ENCODE results near the gene ZNF700.
"Not testable (repeated sequence)": the region's sequence is repeated elsewhere in the genome, so short reads cannot be mapped to it uniquely, and the experiment has no call there.

Gene ZNF700

DNA sequence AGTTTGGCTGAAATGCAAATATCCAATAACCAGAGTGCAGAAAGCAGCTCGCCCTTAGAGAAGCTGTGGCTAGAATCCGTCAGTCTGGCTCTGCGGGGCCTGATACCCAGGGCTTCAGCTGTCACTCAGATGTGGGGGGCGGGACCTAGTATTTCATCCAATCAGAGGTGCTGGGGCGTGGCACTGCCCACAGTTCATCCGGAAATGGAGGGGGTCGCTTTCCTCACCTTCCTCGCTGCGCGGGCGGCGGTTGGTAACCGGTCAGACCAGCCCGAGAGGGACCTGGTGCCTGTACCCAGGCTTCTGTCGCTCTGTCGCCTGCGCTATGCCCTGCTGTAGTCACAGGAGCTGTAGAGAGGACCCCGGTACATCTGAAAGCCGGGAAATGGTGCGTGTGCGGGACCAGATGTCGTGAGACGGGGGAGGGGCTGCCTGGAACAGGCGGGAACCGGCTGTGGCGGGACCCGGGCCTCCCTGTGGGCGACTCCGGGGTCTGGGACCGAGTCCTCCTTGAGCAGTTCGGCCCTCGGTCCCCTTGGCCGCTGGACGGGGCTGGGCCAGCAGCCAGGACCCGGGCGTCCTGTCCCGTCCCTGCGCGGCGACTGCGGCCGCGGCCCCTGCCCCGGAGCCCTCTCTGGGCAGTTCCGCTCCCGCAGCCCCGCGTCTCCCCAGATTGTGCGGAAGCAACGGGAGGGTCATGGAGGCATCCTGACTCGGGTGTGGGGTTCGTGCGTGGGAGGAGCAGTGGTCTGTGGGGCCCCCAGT lies at the start of gene ZNF700:
TSS of gene ZNF700 (plus strand) at position 222 of the 765 bp plus-strand sequence. CDS start at position 326, 104 bp downstream.
- peak; percentile 92 to 96 for DNase-seq

DNA sequence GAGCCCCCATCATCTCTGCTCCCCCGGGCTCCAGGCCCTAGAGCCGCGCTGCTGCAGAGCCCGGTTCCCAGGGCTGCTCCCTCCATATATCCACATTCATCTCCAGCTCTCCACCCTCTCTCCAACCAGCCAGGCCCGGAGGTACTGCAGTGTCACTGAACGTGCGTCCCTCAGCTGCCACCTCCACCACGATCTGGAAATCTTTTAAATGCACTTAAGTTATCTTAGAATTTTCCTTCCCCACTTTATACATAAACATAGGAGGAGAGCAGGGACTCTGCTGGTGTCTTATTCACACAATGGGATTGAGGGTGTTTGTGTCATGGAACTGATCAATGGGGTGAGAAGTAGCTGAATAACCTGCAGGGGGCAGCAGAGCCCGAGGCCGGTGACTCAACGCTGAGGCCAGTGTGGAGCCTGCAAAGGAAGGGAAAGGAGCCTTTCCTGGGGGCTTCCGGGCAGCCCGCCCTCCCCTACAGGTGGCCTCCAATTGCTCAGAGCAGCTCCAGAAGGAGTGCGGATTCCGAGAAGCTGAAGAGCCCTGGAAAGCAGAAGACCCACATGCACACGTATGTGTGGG lies 45.1 kb upstream of the ZNF700 start:
- DNase-seq = peak; percentile 4 to 45

DNA sequence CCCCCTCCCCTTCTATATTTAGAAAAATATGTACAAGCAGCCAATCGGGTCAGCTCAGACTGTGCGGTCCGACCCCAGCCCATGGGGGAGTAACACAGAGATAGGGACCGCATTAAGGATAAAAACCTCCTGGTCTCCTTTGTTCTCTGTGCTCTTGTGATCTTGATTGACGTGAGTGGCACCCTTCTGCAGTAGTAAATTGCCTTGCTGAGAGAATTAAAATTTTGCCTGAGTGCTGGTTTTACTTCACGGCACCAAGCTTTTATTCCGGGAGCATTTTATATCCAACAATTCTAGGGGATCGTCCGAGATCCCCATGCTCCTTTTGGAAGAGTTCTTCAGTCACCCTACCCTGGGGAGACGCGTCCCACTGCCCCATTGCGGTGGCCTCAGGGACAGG lies 44.3 kb upstream of the ZNF700 start:
- peak in 1 of 2 experiments; percentile 0 for DNase-seq

DNA sequence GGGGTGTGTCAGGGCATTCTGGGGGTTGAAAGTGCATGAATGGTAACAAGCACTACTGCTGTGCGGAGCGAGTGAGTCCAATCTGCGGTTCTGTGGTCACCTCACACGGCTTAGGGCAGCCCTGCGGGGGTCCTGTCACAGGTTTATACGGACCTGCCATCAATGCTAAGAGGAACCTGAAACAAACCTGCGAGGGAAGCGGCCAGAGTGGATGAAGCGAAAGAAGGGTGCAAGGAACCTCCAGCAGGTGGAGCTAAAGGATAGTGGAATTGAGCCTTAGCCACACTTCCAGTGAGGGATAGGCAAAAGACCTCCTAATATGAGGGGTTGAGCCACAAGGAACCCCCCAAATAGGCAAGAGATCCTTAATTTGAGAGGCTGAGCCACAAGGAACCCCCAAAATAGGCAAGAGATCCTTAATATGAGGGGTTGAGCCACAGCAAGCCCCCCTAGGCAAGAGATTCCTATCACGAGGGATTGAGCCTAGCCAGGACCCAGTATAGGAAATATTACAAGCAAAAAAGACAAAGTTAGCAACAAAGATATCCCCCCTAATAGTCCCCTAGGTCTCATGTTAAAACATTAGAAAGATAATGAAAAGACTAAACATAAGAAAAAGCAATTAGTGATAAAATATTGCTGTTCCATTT lies 43.6 kb upstream of the ZNF700 start:
- peak; percentile 5 to 80 for DNase-seq

DNA sequence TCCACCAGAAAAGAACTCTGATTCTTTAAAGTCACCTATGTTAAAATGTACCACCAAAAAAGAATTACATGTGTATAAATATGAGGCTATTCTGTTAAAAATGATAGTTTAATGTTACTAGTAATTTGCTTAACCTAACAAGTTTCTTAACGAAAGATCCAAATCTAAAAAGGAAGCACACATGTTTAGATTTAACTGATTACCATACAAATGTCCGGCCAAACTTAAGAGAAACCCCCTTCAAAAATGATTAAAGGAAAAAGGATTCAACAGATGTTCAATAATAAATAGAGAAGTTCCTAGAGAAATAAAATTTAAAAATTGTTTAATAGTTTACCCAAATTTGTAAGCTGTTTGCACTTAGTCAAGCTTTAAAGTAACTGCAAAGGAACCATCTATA lies 42.3 kb upstream of the ZNF700 start:
- no peak for DNase-seq

DNA sequence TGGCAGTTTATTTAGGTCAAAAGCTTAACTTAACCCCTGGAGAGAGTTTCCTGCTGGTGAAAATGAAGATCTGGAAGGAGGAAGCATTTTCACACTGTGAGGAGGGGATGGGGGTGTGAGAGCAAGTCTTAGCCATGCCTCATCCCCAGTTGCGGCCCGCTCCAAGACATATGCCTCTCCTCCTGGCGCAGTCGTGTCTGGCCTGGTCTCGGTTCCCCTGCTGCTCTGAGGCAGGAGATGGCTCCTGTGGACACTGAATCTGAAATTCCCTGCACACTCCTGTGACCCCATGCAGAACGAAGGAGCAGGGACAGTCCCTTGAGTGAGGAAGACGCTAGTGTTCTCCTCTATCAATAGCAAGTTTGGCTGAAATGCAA lies 37.7 kb upstream of the ZNF700 start:
- no peak for DNase-seq

DNA sequence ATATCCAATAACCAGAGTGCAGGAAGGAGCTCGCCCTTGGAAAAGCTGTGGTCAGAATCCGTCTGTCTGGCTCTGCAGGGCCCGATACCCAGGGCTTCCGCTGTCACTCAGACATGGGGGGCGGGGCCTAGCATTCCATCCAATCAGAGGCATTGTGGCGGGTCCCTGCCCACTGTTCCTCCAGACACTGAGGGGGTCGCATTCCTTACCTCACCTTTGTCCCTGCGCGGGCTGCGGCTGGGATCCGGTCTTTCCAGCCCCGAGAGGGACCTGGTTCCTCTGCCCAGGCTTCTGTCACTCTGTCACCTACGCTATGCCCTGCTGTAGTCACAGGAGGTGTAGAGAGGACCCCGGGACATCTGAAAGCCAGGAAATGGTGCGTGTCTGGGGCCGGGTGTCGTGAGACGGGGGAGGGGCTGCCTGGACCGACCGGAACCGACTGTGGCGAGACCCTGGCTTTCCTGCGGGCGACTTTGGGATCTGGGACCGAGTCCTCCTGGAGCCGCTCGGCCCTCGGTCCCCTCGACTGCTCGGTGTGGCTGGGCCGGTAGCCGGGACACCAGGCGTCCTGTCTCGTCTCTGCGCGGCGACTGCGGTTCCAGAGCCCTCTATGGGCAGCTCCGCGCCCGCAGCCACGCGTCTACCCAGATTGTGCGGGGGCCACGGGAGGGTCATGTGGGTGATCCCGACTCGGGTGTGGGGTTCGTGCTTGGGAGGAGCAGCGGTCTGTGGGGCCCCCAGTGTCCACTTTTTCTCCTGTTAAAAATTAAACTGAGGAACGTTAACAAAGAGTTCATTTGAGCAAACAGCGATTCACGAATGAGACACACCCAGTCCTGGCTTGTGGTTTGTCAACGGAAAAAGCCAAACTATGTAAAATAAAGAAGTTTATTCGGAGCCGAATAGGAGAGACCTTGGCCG lies 37.0 kb upstream of the ZNF700 start, which contains the start of gene ZNF69:
TSS of gene ZNF69 (plus strand) at position 172 of the 921 bp plus-strand sequence. CDS start at position 314, 142 bp downstream.
- peak; percentile 54 to 89 for DNase-seq

DNA sequence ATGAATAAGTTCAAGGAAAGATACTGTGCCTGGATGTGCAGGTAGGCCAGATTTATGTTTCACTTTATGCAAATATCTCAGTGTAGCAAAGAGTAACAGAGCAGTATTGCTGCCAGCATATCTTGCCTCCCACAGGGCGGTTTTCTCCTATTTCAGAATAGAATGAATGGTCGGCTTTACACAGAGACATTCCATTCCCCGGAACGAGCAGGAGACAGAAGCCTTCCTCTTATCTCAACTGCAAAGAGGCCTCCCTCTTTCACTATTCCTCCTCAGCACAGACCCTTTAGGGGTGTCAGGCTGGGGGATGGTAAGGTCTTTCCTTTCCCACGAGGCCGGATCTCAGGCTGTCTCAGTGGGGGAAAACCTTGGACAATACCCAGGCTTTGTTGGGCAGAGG lies 35.0 kb upstream of the ZNF700 start:
- peak; percentile 2 to 9 for DNase-seq

DNA sequence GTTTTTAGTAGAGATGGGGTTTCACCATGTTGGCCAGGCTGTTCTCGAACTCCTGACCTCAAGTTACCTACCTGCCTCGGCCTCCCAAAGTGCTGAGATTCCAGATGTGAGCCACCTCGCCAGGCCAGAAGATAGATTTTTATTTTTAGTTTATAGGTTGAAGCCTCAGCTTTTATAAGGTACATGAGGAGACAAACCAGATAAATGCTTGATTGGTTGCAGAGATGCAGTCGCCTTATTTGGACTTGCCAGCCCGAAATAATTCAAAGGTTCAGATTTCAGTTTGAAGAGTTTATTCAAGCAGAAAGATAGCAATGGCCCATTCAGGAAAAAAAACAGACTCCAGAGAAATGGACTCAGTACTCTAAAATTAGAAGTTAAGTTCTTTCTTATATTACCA lies 34.3 kb upstream of the ZNF700 start:
- no peak for DNase-seq

DNA sequence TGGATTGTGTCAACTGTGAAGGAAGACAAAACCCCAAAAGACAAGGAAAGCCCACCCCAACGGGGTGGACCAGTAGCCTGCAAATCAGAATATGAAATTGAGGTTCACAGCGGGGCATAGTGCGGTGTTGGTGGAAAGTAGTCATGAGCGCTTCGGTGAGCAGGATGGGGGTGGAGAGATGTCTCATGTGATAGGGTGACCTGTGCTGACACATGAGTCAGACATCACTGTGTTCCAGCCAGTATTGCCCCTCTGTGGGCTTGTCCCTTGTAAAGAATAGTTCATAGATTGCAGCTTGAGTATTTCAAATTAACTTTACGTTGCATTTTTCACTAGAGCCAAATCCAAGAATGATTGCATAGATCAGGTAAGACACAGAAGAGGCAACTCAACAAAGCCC lies 30.1 kb upstream of the ZNF700 start:
- no peak for DNase-seq

DNA sequence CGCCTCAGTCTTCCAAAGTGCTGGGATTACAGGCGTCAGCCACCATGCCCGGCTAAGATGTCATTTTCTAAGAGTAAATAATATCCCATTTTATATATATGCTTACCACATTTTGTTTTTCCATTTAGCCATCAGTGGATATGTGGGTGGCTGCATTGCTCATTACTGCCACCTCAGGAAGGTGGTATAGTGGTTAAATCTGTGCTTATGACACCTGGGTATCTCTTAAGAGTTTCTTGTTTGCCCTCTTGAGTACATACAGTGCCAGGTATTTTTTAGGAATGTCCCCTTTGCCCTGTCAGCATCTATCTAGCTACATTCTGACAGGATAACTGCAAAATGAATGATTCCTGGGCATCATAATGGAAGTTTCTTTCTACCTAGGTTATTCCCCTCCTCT lies 22.7 kb upstream of the ZNF700 start:
- no peak for DNase-seq

DNA sequence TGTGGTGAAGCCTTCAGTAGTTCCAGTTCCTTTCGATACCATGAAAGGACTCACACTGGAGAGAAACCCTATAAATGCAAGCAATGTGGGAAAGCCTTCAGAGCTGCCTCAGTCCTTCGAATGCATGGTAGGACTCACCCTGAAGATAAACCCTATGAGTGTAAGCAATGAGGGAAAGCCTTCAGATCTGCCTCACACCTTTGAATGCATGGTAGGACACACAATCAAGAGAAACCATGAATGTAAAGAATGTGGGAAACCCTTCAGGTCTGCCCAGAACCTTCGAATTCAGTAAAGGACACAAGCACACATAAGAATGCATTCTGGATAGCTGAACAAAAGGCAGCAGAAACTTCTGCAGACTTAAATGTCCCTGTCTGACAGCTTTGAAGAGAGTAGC lies 19.0 kb upstream of the ZNF700 start:
- DNase-seq = no peak

DNA sequence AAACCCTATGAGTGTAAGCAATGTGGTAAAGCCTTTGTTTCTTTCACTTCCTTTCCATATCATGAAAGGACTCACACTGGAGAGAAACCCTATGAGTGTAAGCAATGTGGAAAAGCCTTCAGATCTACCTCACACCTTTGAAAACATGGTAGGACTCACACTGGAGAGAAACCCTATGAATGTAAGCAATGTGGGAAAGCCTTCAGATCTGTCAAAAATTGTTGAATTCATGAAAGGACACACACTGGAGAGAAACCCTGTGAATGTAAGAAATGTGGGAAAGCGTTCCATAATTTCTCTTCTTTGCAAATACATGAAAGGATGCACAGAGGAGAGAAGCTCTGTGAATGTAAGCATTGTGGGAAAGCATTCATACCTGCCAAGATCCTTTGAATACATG lies 13.0 kb upstream of the ZNF700 start:
- not testable (repeated sequence) for DNase-seq

DNA sequence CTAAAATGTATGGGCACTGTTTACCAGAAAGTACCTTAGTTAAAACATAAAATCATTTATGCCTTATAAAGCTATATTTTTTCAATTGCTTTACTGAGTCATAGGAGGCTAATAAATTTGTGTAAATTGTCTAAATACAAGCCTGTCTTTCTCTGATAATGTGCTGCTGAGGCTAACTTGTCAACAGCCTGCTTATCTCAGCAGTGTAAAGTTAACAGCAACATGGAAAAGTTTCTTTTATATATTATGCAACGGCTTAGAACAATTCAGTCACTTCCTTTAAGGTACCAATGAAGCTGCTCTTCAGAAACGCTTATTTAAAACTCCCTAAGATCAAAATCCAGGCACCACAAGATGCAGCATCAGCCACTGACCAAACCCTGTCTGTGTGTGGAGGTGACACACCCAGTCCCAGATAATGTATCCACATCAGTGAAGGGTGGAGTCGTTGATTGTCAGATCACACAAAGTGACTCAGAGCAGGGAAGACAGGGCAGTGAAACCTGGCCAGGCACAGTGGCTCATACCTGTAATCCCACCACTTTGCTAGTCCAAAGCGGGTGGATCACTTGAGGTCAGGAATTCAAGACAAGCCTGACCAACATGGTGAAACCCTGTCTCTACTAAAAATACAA lies 10.4 kb upstream of the ZNF700 start:
- DNase-seq = not testable (repeated sequence)

DNA sequence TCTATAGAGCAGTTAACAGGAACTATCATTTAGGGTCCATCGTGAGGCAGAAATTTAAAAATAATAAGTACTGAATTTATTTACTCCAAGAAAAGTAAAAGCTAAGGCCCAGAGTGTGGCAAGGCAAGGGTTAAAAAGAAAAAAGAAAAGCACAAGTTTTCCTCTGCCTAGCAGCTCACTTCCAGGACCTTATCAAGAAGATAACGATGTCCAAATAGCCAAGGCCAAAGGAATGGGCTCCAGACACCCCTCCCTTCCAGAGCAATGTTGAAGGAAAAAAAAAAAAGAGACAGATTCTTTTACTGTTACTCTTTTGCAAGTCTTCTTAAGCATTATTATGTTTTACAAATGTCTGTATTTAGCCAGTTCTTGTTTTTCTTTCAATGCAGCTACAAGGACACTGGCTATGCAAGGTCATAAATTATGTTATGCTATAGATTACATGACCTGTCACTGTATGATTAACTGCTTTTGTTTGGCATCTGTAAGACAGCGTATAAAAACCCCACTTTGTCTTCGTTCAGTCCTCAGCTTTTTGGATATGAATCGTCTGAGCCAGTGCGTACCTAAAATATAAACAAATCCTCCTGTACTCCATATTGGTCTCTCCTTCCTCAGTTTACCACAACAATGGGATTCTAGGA lies 2.9 kb upstream of the ZNF700 start:
- no peak for DNase-seq

DNA sequence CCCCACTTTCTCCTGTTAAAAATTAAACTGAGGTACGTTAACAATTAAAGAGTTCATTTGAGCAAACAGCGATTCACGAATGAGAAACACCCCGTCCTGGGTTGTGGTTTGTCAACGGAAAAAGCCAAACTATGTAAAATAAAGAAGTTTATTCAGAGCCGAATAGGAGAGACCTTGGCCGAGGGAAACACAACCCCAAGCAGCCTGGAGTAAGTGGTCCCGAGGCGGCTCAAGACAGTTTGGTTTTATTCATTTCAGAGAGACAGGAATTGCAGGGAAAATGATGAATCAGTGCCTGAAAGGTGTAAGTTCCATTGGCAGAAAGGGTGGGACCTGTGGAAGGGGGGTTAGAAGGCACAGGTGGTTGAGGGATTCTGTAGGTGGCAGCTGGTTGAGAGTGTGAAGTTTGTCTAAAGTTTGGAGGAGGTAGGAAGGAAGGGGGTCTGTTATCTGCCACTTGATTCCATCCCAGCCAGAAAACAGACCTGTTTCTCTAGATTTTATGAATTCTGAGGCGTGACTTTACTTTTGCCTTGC lies 812 bp downstream of the ZNF700 start:
- DNase-seq = not testable (repeated sequence)

DNA sequence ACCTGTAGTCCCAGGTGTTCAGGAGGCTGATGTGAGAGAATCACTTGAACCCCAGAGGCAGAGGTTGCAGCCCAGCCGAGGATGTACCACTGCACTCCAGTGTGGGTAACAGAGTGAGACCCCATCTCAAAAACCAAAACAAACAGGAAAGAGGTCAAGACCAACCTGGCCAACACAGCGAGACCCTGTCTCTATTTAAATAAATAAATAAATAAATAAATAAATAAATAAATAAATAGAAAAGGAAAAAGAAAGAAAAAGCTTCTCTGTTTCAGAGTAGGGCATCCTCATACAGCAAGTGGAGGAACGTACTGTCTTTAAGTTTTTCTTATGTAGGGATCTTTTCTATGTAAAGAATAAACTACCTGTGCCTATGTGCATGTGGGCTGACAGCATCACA lies 2.3 kb downstream of the ZNF700 start:
- DNase-seq = no peak

DNA sequence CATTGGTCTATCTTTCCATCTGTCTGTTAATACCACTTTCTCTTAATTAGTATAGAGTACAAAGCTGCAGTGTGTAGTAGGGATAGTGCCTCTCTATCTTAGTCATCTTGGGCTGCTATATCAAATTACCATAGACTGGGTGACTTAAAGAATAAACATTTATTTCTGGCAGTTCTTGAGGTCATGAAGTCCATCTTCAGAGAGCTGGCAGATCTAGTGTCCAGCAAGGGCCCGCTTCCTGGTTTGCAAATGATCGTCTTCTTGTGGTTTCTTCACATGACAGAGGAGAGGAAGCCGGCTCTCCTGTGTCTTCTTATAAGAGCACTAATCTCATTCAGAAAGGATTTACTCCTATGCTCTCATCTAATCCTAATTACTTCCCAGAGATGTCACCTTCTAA lies 6.1 kb downstream of the ZNF700 start:
- no peak for DNase-seq

DNA sequence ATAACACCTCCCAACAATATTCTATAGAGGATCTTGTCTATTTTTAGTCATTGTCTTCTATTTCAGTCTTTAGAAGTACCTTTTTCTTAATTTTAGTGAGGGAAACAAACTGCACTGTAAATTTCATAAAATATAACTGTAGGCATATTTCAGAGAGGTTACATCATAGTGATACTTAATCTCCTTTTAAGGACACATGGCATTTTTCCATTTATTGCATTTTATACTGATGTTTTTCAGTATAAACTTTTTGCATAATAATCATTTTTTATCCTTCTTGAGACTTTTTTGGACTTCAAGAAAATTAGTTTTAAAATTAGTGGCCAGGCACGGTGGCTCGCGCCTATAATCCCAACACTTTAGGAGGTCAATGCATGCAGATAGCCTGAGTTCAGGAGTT lies 6.6 kb downstream of the ZNF700 start:
- no peak for DNase-seq

DNA sequence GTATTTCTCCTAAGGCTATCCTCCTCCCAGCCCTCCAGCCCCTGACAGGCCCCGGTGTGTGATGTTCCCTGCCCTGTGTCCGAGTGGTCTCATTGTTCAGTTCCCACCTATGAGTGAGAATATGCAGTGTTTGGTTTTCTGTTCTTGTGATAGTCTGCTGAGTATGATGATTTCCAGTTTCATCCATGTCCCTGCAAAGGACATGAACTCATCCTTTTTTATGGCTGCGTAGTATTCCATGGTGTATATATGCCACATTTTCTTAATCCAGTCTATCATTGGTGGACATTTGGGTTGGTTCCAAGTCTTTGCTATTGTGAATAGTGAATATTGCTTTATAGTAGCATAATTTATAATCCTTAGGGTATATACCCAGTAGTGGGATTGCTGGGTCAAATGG lies 10.9 kb downstream of the ZNF700 start:
- DNase-seq = not testable (repeated sequence)

DNA sequence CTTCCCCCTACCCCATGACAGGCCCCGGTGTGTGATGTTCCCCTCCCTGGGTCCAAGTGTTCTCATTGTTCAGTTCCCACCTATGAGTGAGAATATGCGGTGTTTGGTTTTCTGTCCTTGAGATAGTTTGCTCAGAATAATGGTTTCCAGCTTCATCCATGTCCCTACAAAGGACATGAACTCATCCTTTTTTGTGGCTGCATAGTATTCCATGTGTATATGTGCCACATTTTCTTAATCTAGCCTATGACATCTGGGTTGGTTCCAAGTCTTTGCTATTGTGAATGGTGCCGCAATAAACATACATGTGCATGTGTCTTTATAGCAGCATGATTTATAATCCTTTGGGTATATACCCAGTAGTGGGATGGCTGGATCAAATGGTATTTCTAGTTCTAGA lies 13.5 kb downstream of the ZNF700 start:
- DNase-seq = not testable (repeated sequence)

Data from NCI-H526 (cell line).